ENCODE data around the gene ARHGAP15.

Gene ARHGAP15

DNA sequence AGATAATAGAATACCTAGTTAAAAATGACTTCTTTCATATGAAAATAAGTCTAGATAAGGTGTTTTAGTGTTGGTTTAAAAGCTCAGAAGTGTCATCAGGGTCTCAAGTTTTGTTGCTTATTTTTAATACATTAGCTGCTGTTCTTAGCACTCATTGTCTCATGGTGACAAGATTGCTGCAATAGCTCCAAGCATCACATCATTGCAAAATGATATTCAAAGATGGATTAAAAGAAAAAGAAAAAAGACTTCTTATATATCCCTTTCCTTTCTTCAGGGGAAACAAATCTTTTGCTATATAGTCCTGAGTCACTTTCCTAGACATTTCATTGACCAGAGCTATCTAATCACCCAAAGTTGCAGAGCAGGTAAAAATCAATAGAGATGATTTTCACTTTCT, 386.1 kb downstream of the ARHGAP15 start:
- H3F3A ChIP-seq (ENCODE audit: insufficient read depth, low read length), result no peaks in the 10 kb centered on the region
- no peaks in the 10 kb centered on the region for H3K79me2 ChIP-seq (ENCODE audit: insufficient read depth, low read length)
- no peak overlapping the region for H3K9ac ChIP-seq (ENCODE audit: low read length)
- peaks cover 26% of the 10 kb centered on the region; the same call in 1 of the 2 replicates for H3K36me3 ChIP-seq (ENCODE audit: insufficient read depth, low read length)
- no peak overlapping the region for H3K4me3 ChIP-seq (ENCODE audit: low read depth, low read length, poor library complexity, severe bottlenecking)
- no peaks in the 10 kb centered on the region for H4K20me1 ChIP-seq (ENCODE audit: insufficient read depth, low read length)
- no peaks in the 10 kb centered on the region for H3K9me3 ChIP-seq (ENCODE audit: low read length)
- no peak overlapping the region for H2AFZ ChIP-seq (ENCODE audit: low read length)
- no peak for TF ChIP-seq EZH2 (IDR thresholded peaks at IDR 0.05; ENCODE audit: borderline replicate concordance, low read length)
- TF ChIP-seq, protein P1, sequence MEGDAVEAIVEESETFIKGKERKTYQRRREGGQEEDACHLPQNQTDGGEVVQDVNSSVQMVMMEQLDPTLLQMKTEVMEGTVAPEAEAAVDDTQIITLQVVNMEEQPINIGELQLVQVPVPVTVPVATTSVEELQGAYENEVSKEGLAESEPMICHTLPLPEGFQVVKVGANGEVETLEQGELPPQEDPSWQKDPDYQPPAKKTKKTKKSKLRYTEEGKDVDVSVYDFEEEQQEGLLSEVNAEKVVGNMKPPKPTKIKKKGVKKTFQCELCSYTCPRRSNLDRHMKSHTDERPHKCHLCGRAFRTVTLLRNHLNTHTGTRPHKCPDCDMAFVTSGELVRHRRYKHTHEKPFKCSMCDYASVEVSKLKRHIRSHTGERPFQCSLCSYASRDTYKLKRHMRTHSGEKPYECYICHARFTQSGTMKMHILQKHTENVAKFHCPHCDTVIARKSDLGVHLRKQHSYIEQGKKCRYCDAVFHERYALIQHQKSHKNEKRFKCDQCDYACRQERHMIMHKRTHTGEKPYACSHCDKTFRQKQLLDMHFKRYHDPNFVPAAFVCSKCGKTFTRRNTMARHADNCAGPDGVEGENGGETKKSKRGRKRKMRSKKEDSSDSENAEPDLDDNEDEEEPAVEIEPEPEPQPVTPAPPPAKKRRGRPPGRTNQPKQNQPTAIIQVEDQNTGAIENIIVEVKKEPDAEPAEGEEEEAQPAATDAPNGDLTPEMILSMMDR (IDR thresholded peaks at IDR 0.05; ENCODE audit: low read length), result no peak
- no peak overlapping the region for H3K27ac ChIP-seq (ENCODE audit: low read depth, low read length, poor library complexity, severe bottlenecking)
- peaks cover 11% of the 10 kb centered on the region for H3K4me1 ChIP-seq (ENCODE audit: insufficient read depth, low read length, severe bottlenecking)
- no peak overlapping the region for H3K4me2 ChIP-seq (ENCODE audit: low read length)
- no peaks in the 10 kb centered on the region for H3K27me3 ChIP-seq (ENCODE audit: insufficient read depth, low read length)
- H3K9me2 ChIP-seq (ENCODE audit: low read depth, low read length), result no peaks in the 10 kb centered on the region

- H4K20me1 ChIP-seq (ENCODE audit: insufficient read depth, low read length), result no peaks in the 10 kb centered on the region
- TF ChIP-seq EZH2 (IDR thresholded peaks at IDR 0.05; ENCODE audit: borderline replicate concordance, low read length), result no peak
- TF ChIP-seq, protein P1 (IDR thresholded peaks at IDR 0.05; ENCODE audit: low read length), result no peak
- no peaks in the 10 kb centered on the region for H3K4me1 ChIP-seq (ENCODE audit: insufficient read depth, low read length, severe bottlenecking)
- H2AFZ ChIP-seq (ENCODE audit: low read length), result no peak overlapping the region
- no peaks in the 10 kb centered on the region for H3K9me3 ChIP-seq (ENCODE audit: low read length)
- no peak overlapping the region for H3K4me2 ChIP-seq (ENCODE audit: low read length)
- no peak overlapping the region for H3K27ac ChIP-seq (ENCODE audit: low read depth, low read length, poor library complexity, severe bottlenecking)
- no peak overlapping the region for H3K9ac ChIP-seq (ENCODE audit: low read length)
- H3K79me2 ChIP-seq (ENCODE audit: insufficient read depth, low read length), result no peaks in the 10 kb centered on the region
- H3K9me2 ChIP-seq (ENCODE audit: low read depth, low read length), result no peaks in the 10 kb centered on the region
- H3K27me3 ChIP-seq (ENCODE audit: insufficient read depth, low read length), result no peaks in the 10 kb centered on the region
- H3F3A ChIP-seq (ENCODE audit: insufficient read depth, low read length), result no peaks in the 10 kb centered on the region
- no peak overlapping the region for H3K4me3 ChIP-seq (ENCODE audit: low read depth, low read length, poor library complexity, severe bottlenecking)
- H3K36me3 ChIP-seq (ENCODE audit: insufficient read depth, low read length), result peaks cover 49% of the 10 kb centered on the region; the same call in 1 of the 2 replicates
Observed at GRCh38 chr2:143519521-143519920, 390.3 kb downstream of the ARHGAP15 start.

GRCh38 chr2:143521396-143521795, 392.2 kb downstream of the ARHGAP15 start:
- Histone ChIP-seq H3K27me3 (ENCODE audit: insufficient read depth, low read length) (no peaks in the 10 kb centered on the region), H3K36me3 (ENCODE audit: insufficient read depth, low read length) (peaks cover 48% of the 10 kb centered on the region; the same call in 1 of the 2 replicates), H2AFZ (ENCODE audit: low read length) (no peak overlapping the region), H3K4me1 (ENCODE audit: insufficient read depth, low read length, severe bottlenecking) (no peaks in the 10 kb centered on the region), H3K4me2 (ENCODE audit: low read length) (no peak overlapping the region), H3K79me2 (ENCODE audit: insufficient read depth, low read length) (no peaks in the 10 kb centered on the region), H3K4me3 (ENCODE audit: low read depth, low read length, poor library complexity, severe bottlenecking) (no peak overlapping the region), H3F3A (ENCODE audit: insufficient read depth, low read length) (0 out of 2 replicates have a peak, but pooled peaks cover 2% of the 10 kb centered on the region), H4K20me1 (ENCODE audit: insufficient read depth, low read length) (no peaks in the 10 kb centered on the region), H3K9me3 (ENCODE audit: low read length) (no peaks in the 10 kb centered on the region), H3K9ac (ENCODE audit: low read length) (no peak overlapping the region), H3K27ac (ENCODE audit: low read depth, low read length, poor library complexity, severe bottlenecking) (no peak overlapping the region), H3K9me2 (ENCODE audit: low read depth, low read length) (no peaks in the 10 kb centered on the region)
- no peak for TF ChIP-seq EZH2 (IDR thresholded peaks at IDR 0.05; ENCODE audit: borderline replicate concordance, low read length)

GRCh38 chr2:143522699-143523098, 393.5 kb downstream of the ARHGAP15 start:
- H3K4me3 ChIP-seq (ENCODE audit: low read depth, low read length, poor library complexity, severe bottlenecking), result no peak overlapping the region
- no peak overlapping the region for H2AFZ ChIP-seq (ENCODE audit: low read length)
- peaks cover 48% of the 10 kb centered on the region; the same call in 1 of the 2 replicates for H3K36me3 ChIP-seq (ENCODE audit: insufficient read depth, low read length)
- no peaks in the 10 kb centered on the region for H3K79me2 ChIP-seq (ENCODE audit: insufficient read depth, low read length)
- H3K4me2 ChIP-seq (ENCODE audit: low read length), result no peak overlapping the region
- no peak for TF ChIP-seq EZH2 (IDR thresholded peaks at IDR 0.05; ENCODE audit: borderline replicate concordance, low read length)
- TF ChIP-seq, protein P1 (IDR thresholded peaks at IDR 0.05; ENCODE audit: low read length), result no peak
- no peaks in the 10 kb centered on the region for H3K27me3 ChIP-seq (ENCODE audit: insufficient read depth, low read length)
- H3K9me2 ChIP-seq (ENCODE audit: low read depth, low read length), result no peaks in the 10 kb centered on the region
- H4K20me1 ChIP-seq (ENCODE audit: insufficient read depth, low read length), result no peaks in the 10 kb centered on the region
- H3K4me1 ChIP-seq (ENCODE audit: insufficient read depth, low read length, severe bottlenecking), result no peaks in the 10 kb centered on the region
- H3K9ac ChIP-seq (ENCODE audit: low read length), result no peak overlapping the region
- H3K27ac ChIP-seq (ENCODE audit: low read depth, low read length, poor library complexity, severe bottlenecking), result no peak overlapping the region
- H3K9me3 ChIP-seq (ENCODE audit: low read length), result no peaks in the 10 kb centered on the region
- H3F3A ChIP-seq (ENCODE audit: insufficient read depth, low read length), result 0 out of 2 replicates have a peak, but pooled peaks cover 2% of the 10 kb centered on the region
